WTC11 (cell line): ENCODE results near the gene SEL1L3.

Source experiments
- CTCF ChIP-seq: fragments of 200-600 bp; IDR thresholded peaks from 2 replicates; pipeline ENCODE4 v1.8.0; 2022; ENCODE audit warnings: antibody characterized with exemption
- ETV6 ChIP-seq: sonication (generic); formaldehyde crosslinking; IDR thresholded peaks from 2 replicates; pipeline ENCODE4 v1.8.1; 2022; ENCODE audit warnings: mild to moderate bottlenecking, missing genetic modification reagents
- FOXJ3 ChIP-seq: sonication (generic); formaldehyde crosslinking; IDR thresholded peaks from 2 replicates; pipeline ENCODE4 v1.9.0; 2021; ENCODE audit warnings: missing genetic modification reagents, mild to moderate bottlenecking, borderline replicate concordance
- FOXK1 ChIP-seq: sonication (generic); formaldehyde crosslinking; IDR thresholded peaks from 2 replicates; pipeline ENCODE4 v1.8.0; 2022; ENCODE audit warnings: mild to moderate bottlenecking, moderate library complexity, missing genetic modification reagents
- GABPB1 ChIP-seq: sonication (generic); formaldehyde crosslinking; IDR thresholded peaks from 2 replicates; pipeline ENCODE4 v1.8.1; 2023; ENCODE audit warnings: mild to moderate bottlenecking, missing genetic modification reagents
- PREB ChIP-seq: sonication (generic); formaldehyde crosslinking; IDR thresholded peaks from 2 replicates; pipeline ENCODE4 v1.8.1; 2022; ENCODE audit warnings: mild to moderate bottlenecking, missing genetic modification reagents, moderate library complexity, borderline replicate concordance
- SP1 ChIP-seq: sonication (generic); formaldehyde crosslinking; conservative IDR thresholded peaks from 2 replicates; pipeline ENCODE4 v1.8.1; 2022; ENCODE audit warnings: missing genetic modification reagents

- TF ChIP-seq FOXK1 (CRISPR knock-in tag) (no peak), CTCF (no peak), PREB (CRISPR knock-in tag) (no peak), GABPB1 (CRISPR knock-in tag) (no peak), SP1 (CRISPR knock-in tag) (no peak), FOXJ3 (CRISPR knock-in tag) (no peak), ETV6 (CRISPR knock-in tag) (no peak)
Observed at GRCh38 chr4:25863831-25864418, 1.1 kb upstream of the SEL1L3 start.
